GM12801 (cell line): ENCODE measurements around the gene EXOC4.

Experiments
- TF ChIP-seq, protein P1 (sequence below): IDR thresholded peaks from one replicate; pipeline ENCODE4 v1.5.1; 2011; ENCODE audit warnings: control low read depth; ENCODE audit not compliant: insufficient read length; ENCODE audit errors: extremely low read depth

The EXOC4 gene

DNA sequence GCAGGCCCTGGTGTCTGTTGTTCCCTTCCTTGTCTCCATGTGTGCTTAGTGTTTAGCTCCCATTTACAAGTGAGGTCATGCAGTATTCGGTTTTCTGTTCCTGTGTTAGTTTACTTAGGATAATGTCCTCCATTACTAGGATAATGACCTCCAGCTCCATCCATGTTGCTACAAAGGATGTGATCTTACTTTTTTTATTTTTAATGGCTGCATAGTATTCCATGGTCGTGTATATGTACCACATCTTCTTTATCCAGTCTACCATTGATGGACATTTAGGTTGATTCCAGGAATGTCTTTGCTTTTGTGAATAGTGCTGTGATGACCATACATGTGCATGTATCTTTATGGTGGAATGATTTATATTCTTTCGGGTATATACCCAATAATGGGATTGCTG, 333.4 kb downstream of the EXOC4 start:
- TF ChIP-seq, protein P1, sequence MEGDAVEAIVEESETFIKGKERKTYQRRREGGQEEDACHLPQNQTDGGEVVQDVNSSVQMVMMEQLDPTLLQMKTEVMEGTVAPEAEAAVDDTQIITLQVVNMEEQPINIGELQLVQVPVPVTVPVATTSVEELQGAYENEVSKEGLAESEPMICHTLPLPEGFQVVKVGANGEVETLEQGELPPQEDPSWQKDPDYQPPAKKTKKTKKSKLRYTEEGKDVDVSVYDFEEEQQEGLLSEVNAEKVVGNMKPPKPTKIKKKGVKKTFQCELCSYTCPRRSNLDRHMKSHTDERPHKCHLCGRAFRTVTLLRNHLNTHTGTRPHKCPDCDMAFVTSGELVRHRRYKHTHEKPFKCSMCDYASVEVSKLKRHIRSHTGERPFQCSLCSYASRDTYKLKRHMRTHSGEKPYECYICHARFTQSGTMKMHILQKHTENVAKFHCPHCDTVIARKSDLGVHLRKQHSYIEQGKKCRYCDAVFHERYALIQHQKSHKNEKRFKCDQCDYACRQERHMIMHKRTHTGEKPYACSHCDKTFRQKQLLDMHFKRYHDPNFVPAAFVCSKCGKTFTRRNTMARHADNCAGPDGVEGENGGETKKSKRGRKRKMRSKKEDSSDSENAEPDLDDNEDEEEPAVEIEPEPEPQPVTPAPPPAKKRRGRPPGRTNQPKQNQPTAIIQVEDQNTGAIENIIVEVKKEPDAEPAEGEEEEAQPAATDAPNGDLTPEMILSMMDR: no peak

DNA sequence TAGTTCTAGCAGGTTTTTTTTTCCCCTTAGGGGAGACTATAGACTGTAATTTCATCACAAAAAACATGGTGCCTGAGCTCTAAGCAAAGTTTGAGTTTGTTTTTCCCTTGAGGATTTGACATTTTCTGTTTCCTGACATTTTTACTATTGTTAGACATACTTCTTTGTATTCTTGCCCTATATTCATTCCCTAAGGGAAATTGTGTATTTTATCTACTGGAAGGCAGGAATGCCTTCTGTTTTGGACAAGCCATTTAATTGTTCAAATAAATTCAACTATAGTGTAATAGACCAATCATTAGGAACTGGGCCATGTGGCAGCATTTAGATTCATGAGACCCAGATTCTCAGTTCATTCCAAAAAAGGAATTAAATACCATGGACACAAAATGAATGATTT, 335.0 kb downstream of the EXOC4 start:
- TF ChIP-seq, protein P1: no peak

DNA sequence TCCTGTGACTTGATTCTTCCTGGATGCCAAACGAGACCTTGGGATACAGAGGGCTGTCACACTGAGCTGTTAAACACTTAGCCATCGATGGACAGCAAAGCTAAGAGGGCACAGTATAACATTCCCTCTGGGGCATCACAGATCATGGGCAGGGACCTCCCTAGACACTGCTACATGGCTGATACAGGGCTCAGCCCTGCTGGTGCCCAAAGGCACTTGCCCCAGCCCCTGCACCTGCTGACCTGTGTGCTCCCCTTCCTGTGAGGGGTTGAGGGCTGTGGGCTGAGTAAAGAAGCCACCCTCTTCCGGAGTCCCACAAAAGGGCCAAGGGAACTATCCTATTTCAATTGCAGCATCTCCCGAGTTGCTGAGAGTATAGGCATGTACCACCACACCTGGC, 337.9 kb downstream of the EXOC4 start:
- TF ChIP-seq, protein P1: no peak

DNA sequence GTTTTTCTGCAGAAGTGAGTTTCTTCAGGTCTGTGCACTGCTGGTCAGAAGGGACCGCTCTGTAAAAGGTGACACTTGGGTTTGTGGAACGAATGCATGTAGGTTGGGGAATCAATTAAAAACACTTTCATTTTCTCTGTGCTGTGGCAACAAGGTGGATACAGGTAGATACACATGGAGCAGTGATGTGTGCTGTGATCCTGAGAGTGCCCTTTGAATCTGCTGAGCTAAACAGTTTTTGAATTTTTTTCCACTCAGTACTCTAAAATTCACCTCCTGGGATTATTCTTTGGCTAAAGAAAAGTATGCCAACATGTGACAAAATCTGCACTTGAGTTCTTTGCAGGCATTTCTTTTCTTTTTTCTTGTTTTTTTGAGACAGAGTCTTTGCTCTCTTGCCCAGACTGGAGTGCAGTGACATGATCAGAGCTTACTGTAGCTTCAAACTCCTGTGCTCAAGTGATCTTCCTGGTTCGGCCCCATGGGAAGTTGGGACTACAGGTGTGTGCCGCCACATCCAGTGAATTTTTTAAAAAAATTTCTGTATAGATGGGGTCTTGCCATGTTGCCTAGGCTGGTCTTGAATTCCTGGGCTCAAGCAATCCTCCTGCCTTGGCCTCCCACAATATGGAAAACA, 338.9 kb downstream of the EXOC4 start:
- TF ChIP-seq, protein P1: no peak

DNA sequence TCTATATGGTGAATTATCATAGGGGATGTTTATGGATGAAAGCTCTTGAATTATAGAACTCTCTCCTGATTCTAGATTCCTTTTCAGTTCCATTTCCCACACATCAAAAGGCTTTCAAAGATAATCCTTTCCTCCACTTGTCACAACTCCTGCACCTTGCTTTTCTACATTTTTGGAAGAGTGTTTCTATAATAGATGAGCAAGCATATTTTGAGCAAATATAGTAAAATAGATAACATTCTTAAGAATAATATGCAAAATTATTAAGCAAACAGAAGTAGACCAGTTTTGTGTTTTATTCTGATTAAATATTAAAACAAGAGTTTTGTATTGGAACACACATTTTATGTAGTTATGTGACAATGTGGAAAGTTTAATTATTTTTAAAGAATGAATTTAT, 340.7 kb downstream of the EXOC4 start:
- TF ChIP-seq, protein P1: no peak

DNA sequence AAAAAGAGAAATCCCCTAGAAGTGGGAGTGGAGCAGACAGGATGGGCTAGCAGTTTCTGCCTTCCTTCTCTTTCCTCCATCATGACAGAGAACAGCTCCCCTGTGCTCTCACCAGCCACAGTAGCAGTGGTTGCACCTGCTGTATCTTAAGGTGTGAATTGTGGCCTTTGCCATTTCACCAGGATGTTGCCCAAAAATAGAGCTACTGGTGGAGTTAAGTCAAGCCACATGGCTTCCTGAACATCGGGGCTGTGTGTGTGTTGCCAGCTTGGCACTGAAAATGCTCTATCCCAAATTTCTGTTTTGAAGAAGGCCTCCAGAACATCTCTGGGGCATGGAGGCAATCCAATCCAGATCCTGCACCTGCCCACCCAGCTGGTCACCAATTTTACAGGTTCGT, 348.7 kb downstream of the EXOC4 start:
- TF ChIP-seq, protein P1: no peak

DNA sequence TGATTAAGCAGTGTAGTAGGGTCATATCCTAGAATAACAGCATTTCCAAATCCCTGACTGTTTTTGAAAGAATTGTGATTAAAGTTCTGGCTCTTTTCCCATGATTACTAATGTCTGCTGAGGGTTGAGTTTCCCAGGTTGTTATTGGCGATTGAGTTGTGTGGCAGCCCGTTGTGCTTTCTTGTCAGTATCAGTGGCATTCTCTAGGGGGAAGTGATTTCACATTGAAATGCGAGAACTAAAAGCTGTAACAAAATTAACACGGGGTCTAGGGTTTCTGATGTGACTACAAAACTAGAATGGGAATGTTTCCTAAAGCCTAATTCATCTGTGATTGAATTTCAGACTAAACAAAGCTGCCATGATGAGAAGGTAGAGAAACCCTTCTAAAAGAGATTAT, 349.4 kb downstream of the EXOC4 start:
- TF ChIP-seq, protein P1: no peak

DNA sequence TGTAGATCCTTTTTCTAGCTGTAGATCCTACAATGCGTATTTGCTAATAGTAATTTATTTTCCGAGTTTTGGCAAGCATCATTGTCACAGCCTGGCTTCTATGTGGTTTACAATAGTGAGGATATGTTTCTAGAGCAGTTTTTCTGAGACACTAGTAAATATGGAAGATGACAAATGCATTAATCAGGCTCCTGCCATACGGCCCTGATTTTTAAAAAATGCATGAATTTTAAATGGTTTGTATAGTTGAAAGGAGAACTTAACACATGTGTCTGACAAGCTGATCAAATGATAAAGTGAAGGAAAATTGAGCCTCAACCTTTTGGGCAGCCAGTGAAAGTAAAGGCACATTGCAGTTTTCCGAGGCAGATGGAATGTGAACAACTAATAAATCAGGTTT, 354.1 kb downstream of the EXOC4 start:
- TF ChIP-seq, protein P1: no peak
